Spleen (tissue), 11 donors: ENCODE measurements around the gene MLYCD. TPM values are rescaled to one million over a fixed set of nuclear protein-coding genes. Genes with fewer than 3 reads are reported as not detected.

Source experiments
- DNase-seq: peaks from one replicate; pipeline ENCODE4 v3.0.0-alpha.2; 2020
- H3K27ac ChIP-seq, 8 donors: fragments of 200-600 bp; sonication (generic) in 7 of 8; 1 replicate in 4 of 8; 2 replicates in 4 of 8; pipeline versions ENCODE4 v1.5.0 to v1.8.0; 2016 to 2021; ENCODE audit warnings: inconsistent platforms in 4 of 8, mild to moderate bottlenecking in 4 of 8, moderate library complexity in 1 of 8
- H3K27me3 ChIP-seq, 7 donors: fragments of 200-600 bp; sonication (generic) in 6 of 7; replicated peaks in 1 of 7; 1 replicate in 4 of 7; 2 replicates in 3 of 7; pipeline versions ENCODE4 v1.5.0 to v1.8.0; 2016 to 2021; ENCODE audit warnings: inconsistent platforms in 3 of 7, mild to moderate bottlenecking in 1 of 7
- H3K36me3 ChIP-seq, 6 donors: fragments of 200-600 bp; sonication (generic) in 5 of 6; 1 replicate in 4 of 6; 2 replicates in 2 of 6; pipeline versions ENCODE4 v1.5.0 to v1.8.0; 2016 to 2021; ENCODE audit warnings: inconsistent platforms in 2 of 6
- H3K4me1 ChIP-seq, 6 donors: fragments of 200-600 bp; sonication (generic) in 5 of 6; 1 replicate in 3 of 6; 2 replicates in 3 of 6; pipeline versions ENCODE4 v1.5.0 to v1.8.0; 2016 to 2021; ENCODE audit warnings: inconsistent platforms in 3 of 6
- H3K4me3 ChIP-seq, 8 donors: fragments of 200-600 bp; sonication (generic) in 7 of 8; 1 replicate in 4 of 8; 2 replicates in 4 of 8; pipeline versions ENCODE4 v1.5.0 to v1.8.0; 2016 to 2021; ENCODE audit warnings: inconsistent platforms in 4 of 8, mild to moderate bottlenecking in 4 of 8, moderate library complexity in 2 of 8
- H3K9me3 ChIP-seq, 8 donors: fragments of 200-600 bp; sonication (generic) in 7 of 8; 1 replicate in 4 of 8; 2 replicates in 4 of 8; pipeline versions ENCODE4 v1.5.0 to v1.8.0; 2016 to 2021; ENCODE audit warnings: inconsistent platforms in 4 of 8
- POLR2A ChIP-seq, 3 donors: fragments of 450-650 bp; IDR thresholded peaks; one replicate each; pipeline ENCODE4 v1.5.1; 2017; ENCODE audit warnings: antibody characterized with exemption in 3 of 3, mild to moderate bottlenecking in 1 of 3
- POLR2AphosphoS5 ChIP-seq, 3 donors: sonication (generic); formaldehyde crosslinking; IDR thresholded peaks; one replicate each; pipeline ENCODE4 v1.5.1; 2017; ENCODE audit warnings: antibody characterized with exemption in 3 of 3
- WGBS, 5 donors: extraction: QIAGEN DNeasy Blood & Tissue Kit in 3 of 5; methylation state at CpG; one replicate each; pipeline versions ENCODE4 v1.1.5 to v1.1.7; 2013 to 2018; 5-methylcytosine and 5-hydroxymethylcytosine counted together
- intact Hi-C: fragments of 100-400 bp; cut with DNase I; formaldehyde crosslinking; loops from one replicate; pipeline ENCODE4 v1.15.0; 2023; ENCODE audit warnings: low total_unique reads
- polyA plus RNA-seq, 3 donors: library from polyadenylated mRNA; stranded (reverse); fragments of 200-250 nt; gene quantifications; one replicate each; pipeline ENCODE4 v1.2.1, GENCODE V29; 2013
- total RNA-seq, 7 donors: library from RNA; depleted of rRNA in 3 of 7; stranded (reverse); fragments of >200 nt in 3 of 7; fragmentation: NEBNext Ultra II Directional in 4 of 7; extraction: Animal tissue kit (Norgen Biotek cat#: 25700) in 4 of 7; gene quantifications; one replicate each; pipeline versions ENCODE4 v1.1.0 to v1.2.1, GENCODE V29; 2016 to 2021
- TF ChIP-seq, protein P1 (sequence below), 11 experiments: fragments of 200-600 bp in 7 of 11; fragments of 450-650 bp in 4 of 11; sonication (generic) in 4 of 11; IDR thresholded peaks in 8 of 11; conservative IDR thresholded peaks in 3 of 11; 1 replicate in 7 of 11; 2 replicates in 4 of 11; pipeline versions ENCODE4 v1.4.0 to v1.8.0; 2016 to 2021; ENCODE audit warnings: antibody characterized with exemption in 11 of 11, inconsistent platforms in 4 of 11, mild to moderate bottlenecking in 1 of 11
- donor health status: healthy with polysubstance abuse.
- donor health status: DM: no; HTN: no; CAD: no; lungs with moderate emphysema.
- donor health status: DM: no; HTN: no; CAD: no.
- donor health status: Bipolar disorder and iron deficiency.
- donor health status: healthy.
- donor health status: DM: no; HTN: no; CAD: no.
- donor health status: DM: yes; HTN: yes; CAD: no.

The MLYCD gene
- total and polyA plus RNA-seq, 10 donors: 2.0 to 14.3 (median 9.9) TPM

DNA sequence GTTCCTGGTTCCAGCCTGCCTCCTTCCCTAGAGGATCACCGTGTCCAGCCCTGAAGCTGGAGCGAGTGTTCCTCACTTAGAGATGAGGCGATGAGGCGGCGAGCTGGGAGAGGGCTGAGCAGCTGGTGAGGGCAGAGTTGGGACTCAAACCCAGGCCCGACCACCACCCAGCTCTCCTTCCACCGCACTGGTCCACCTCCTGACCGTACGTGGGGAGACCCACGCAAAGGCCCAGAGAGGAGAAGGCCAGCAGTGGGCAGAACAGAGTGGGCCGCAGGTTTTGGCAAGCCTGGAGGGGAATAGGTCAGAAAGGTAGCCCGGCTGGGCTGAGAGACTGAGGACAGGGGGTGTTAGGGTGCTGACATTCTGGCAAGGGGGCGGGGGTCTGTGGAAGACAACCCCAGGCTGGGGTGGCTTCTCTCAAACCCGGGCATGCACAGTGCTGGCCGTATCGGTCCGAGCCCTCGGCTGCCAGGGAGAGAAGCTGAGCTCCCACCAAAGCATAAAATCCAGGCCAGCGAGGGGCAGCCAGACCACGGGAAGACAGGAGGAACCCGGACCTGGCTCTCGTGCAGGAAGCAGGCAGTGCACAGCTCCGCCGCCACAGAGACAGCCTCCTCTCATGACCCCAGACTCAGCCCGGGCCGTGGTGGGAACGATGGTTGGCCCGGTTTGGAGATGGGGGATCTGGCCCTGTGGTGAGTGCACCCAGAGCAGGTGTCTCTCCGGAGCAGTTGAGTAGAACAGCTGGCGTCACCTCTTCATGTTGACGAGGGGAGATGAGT is 24.9 kb downstream of the MLYCD start:
- Histone ChIP-seq H3K27ac (no peak overlapping the region), H3K4me3 (no peak overlapping the region), H3K36me3 (peaks cover 0 to 58% (median 17%) of the 10 kb centered on the region in 6 donors), H3K9me3 (no peaks in the 10 kb centered on the region), H3K4me1 (peaks cover 0 to 10% (median 5%) of the 10 kb centered on the region in 6 donors), H3K27me3 (no peaks in the 10 kb centered on the region)
- peak; percentile 67 for DNase-seq
- WGBS, 5 donors: 88 to 94% (median 91%) methylated on average over 28 to 31 of the region's 31 CpGs
- intact Hi-C loops: no loop called here
- TF ChIP-seq, protein P1, sequence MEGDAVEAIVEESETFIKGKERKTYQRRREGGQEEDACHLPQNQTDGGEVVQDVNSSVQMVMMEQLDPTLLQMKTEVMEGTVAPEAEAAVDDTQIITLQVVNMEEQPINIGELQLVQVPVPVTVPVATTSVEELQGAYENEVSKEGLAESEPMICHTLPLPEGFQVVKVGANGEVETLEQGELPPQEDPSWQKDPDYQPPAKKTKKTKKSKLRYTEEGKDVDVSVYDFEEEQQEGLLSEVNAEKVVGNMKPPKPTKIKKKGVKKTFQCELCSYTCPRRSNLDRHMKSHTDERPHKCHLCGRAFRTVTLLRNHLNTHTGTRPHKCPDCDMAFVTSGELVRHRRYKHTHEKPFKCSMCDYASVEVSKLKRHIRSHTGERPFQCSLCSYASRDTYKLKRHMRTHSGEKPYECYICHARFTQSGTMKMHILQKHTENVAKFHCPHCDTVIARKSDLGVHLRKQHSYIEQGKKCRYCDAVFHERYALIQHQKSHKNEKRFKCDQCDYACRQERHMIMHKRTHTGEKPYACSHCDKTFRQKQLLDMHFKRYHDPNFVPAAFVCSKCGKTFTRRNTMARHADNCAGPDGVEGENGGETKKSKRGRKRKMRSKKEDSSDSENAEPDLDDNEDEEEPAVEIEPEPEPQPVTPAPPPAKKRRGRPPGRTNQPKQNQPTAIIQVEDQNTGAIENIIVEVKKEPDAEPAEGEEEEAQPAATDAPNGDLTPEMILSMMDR (IDR thresholded peaks at IDR 0.05 in 8 of 11, conservative IDR thresholded peaks at IDR 0.05 in 3 of 11): no peak
- no peak for TF ChIP-seq POLR2A (IDR thresholded peaks at IDR 0.05)
- no peak for TF ChIP-seq POLR2AphosphoS5 (IDR thresholded peaks at IDR 0.05)

DNA sequence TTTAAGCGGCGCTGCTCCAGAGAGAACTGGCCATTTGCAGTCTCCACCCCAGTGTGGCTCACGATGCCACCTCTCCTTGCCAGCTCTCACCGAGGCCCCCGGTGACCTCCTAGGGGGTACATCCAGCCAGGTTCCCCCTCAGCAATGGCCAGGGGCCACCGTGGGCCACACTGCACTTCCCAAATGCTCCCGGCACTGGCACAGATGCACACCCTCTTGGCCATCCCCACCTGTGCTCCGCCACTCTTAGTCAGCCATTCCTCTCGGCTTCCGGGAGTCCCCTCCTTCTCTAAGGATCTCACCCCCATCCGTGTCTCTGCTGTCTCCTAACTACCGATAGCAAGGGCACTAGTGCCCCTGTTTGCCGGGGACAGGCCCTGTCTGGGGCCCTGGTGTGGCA is 25.8 kb downstream of the MLYCD start:
- 86 to 93% (median 90%) methylated on average over 13 of the region's 13 CpGs for WGBS, 5 donors
- TF ChIP-seq, protein P1 (IDR thresholded peaks at IDR 0.05 in 8 of 11, conservative IDR thresholded peaks at IDR 0.05 in 3 of 11): no peak
- no peak for TF ChIP-seq POLR2AphosphoS5 (IDR thresholded peaks at IDR 0.05)
- no peak for TF ChIP-seq POLR2A (IDR thresholded peaks at IDR 0.05)
- intact Hi-C loops: no loop called here
- no peak overlapping the region for H3K27ac ChIP-seq
- DNase-seq: peak; percentile 66
- H3K36me3 ChIP-seq: peaks cover 0 to 55% (median 8%) of the 10 kb centered on the region in 6 donors
- H3K9me3 ChIP-seq: no peaks in the 10 kb centered on the region
- peaks cover 0 to 10% (median 5%) of the 10 kb centered on the region in 6 donors for H3K4me1 ChIP-seq
- H3K4me3 ChIP-seq: no peak overlapping the region
- H3K27me3 ChIP-seq: no peaks in the 10 kb centered on the region

DNA sequence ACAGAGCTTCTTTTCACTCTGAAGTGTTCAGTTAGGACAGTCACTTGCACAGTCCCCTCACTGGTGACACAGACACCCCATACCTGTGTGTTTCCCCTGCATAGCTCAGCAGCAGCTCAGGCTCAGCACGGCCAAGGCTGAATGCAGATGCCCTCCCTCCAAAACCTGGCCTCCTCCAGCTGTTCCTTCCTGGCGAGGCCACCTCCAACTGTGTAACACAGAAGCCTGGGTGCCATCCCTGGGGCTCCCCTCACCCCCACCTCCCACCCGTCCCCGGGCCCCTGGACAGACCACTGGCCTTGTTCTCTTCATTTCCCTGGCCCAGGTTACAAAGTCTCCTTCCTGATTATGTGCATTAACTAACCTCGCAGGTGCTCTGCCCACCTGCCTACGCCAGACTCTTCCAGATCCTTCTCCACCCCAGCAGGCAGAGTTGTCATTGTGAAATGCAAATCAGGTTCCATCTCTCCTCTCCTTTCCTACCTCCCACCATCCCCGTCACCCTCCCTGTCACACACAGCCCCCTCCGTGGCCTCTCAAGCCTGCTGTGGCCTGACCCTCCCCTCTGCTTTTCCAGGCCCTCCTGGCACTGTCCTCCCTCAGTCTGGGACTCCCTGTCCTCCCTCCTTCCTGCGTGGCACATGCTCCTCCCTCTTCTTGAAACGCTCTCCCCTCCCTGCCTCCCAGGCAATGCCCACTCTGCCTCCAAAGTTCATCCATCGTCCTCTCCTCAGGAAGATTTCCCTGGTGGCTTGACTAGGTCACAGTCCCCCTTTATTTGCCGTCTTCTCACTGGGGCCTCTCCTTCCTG is 26.4 kb downstream of the MLYCD start:
- 78 to 94% (median 85%) methylated on average over 12 of the region's 12 CpGs for WGBS, 5 donors
- peaks cover 0 to 49% (median 2%) of the 10 kb centered on the region in 6 donors for H3K36me3 ChIP-seq
- intact Hi-C loops: no loop called here
- no peaks in the 10 kb centered on the region for H3K27me3 ChIP-seq
- peaks cover 0 to 15% (median 5%) of the 10 kb centered on the region in 6 donors for H3K4me1 ChIP-seq
- TF ChIP-seq, protein P1 (IDR thresholded peaks at IDR 0.05 in 8 of 11, conservative IDR thresholded peaks at IDR 0.05 in 3 of 11): no peak
- no peak for TF ChIP-seq POLR2AphosphoS5 (IDR thresholded peaks at IDR 0.05)
- TF ChIP-seq POLR2A (IDR thresholded peaks at IDR 0.05): no peak
- DNase-seq: peak; percentile 55
- H3K9me3 ChIP-seq: no peaks in the 10 kb centered on the region
- H3K4me3 ChIP-seq: no peak overlapping the region
- no peak overlapping the region for H3K27ac ChIP-seq
